HepG2 (cell line): ENCODE data around the gene MYBPC2. TPM values are rescaled to one million over a fixed set of nuclear protein-coding genes. Genes with fewer than 3 reads are reported as not detected.

ENCODE experiments used
- CBX1 ChIP-seq: IDR thresholded peaks from one replicate; pipeline ENCODE4 v1.6.1; 2016; ENCODE audit warnings: antibody characterized with exemption, low read depth
- CSRNP2 ChIP-seq: sonication (generic); formaldehyde crosslinking; conservative IDR thresholded peaks from 2 replicates; pipeline ENCODE4 v1.8.0; 2022; ENCODE audit warnings: low read depth, missing genetic modification reagents
- ERF ChIP-seq: IDR thresholded peaks from 2 replicates; pipeline ENCODE4 v1.6.1; 2018; ENCODE audit warnings: missing biosample characterization, missing genetic modification reagents
- FOXP1 ChIP-seq, 2 experiments: fragments of 450-650 bp in 1 of 2; IDR thresholded peaks; 2 replicates each; pipeline ENCODE4 v1.6.1; 2017 to 2018; ENCODE audit warnings: antibody characterized with exemption in 1 of 2
- MAFK ChIP-seq, 2 experiments: IDR thresholded peaks in 1 of 2; conservative IDR thresholded peaks in 1 of 2; 2 replicates each; pipeline ENCODE4 v1.6.1; 2011; ENCODE audit warnings: improper control_type of control experiment in 2 of 2, low read length in 2 of 2
- MAX ChIP-seq: IDR thresholded peaks from 2 replicates; pipeline ENCODE4 v1.6.1; 2012; ENCODE audit warnings: inconsistent platforms
- NFAT5 ChIP-seq: sonication (generic); formaldehyde crosslinking; IDR thresholded peaks from 2 replicates; pipeline ENCODE4 v1.4.0; 2020; ENCODE audit warnings: missing genetic modification reagents
- SAP130 ChIP-seq: IDR thresholded peaks from 2 replicates; pipeline ENCODE4 v1.6.1; 2016; ENCODE audit warnings: low read depth
- ZNF101 ChIP-seq: sonication (generic); formaldehyde crosslinking; IDR thresholded peaks from 2 replicates; pipeline ENCODE4 v1.4.0; 2020; ENCODE audit warnings: mild to moderate bottlenecking, low read depth, missing genetic modification reagents, borderline replicate concordance
- ZNF335 ChIP-seq: sonication (generic); formaldehyde crosslinking; IDR thresholded peaks from 2 replicates; pipeline ENCODE4 v1.4.0; 2020; ENCODE audit warnings: missing genetic modification reagents
- ZNF75D ChIP-seq: sonication (generic); formaldehyde crosslinking; IDR thresholded peaks from 2 replicates; pipeline ENCODE4 v1.8.1; 2023; ENCODE audit warnings: missing genetic modification reagents, mild to moderate bottlenecking, borderline replicate concordance
- polyA plus RNA-seq, 8 experiments: library from polyadenylated mRNA; depleted of rRNA in 3 of 8; stranded (reverse) in 7 of 8; unstranded in 1 of 8; fragments of >200 nt; fragmentation: Illumina TruSeq in 4 of 8; extraction: Trizol in 4 of 8; gene quantifications; 2 replicates each; pipeline versions ENCODE4 v1.2.1 to v1.2.3, GENCODE V29; 2011 to 2016; ENCODE audit warnings: low read depth in 4 of 8, missing spikeins in 1 of 8, mixed read lengths in 1 of 8; ENCODE audit not compliant: insufficient read depth in 1 of 8
- total RNA-seq, 5 experiments: library from RNA; depleted of rRNA; stranded (reverse); fragments of >200 nt; fragmentation: Illumina TruSeq; extraction: Trizol; gene quantifications; 2 replicates each; pipeline ENCODE4 v1.2.3, GENCODE V29; 2016; ENCODE audit warnings: low read depth in 1 of 5
- TF ChIP-seq, protein P1 (sequence below): sonication (generic); formaldehyde crosslinking; IDR thresholded peaks from 2 replicates; pipeline ENCODE4 v1.8.0; 2022; ENCODE audit warnings: mild to moderate bottlenecking, missing genetic modification reagents, moderate library complexity
- TF ChIP-seq, protein P2 (sequence below): sonication (generic); formaldehyde crosslinking; IDR thresholded peaks from 2 replicates; pipeline ENCODE4 v1.5.0; 2020; ENCODE audit warnings: mild to moderate bottlenecking, missing genetic modification reagents, borderline replicate concordance

Gene MYBPC2
- total and polyA plus RNA-seq, 2 of the 13 experiments (the other 11 are each of a cell fraction or from before 2014, with no cell fraction given) = not detected

DNA sequence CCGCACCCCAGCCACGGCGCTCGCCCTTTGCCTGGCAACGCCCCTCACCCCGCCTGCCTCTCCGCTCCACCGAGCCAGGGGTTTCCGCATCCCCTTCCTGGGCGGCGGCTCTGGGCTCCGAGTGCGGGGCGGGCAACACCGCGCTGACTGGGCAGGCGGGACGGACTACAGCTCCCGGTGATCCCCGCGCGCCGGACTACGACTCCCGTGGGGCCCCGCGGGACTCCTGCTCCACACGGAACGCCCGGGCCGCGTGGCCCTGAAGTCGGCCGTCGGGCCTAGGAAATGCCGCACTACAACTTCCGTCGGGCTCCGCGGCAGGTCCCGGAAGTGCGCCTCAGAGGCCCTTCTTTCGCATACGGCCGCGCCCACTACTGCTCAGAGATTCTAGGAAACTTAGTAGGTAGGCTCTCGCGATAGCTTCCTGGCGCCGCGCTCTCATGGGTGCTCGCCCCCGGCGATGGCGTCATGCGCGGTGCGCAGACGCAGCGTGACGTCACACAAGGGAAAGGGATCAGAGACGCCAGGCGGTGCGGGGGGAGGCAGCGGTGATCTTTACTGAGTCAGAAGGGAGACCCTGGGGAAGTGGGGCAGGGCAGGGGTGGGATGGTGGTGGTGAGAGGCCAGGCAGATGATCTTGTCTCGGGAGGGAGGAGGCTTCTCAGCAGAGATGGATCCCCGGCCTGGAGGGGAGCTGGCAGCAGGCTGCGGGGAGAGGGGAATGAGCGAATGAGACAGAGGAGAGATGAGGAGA, 78.6 kb downstream of the MYBPC2 start, which contains the start of gene JOSD2 (continued):
- TF ChIP-seq MAX = peak; percentile 78
- TF ChIP-seq, protein P1, sequence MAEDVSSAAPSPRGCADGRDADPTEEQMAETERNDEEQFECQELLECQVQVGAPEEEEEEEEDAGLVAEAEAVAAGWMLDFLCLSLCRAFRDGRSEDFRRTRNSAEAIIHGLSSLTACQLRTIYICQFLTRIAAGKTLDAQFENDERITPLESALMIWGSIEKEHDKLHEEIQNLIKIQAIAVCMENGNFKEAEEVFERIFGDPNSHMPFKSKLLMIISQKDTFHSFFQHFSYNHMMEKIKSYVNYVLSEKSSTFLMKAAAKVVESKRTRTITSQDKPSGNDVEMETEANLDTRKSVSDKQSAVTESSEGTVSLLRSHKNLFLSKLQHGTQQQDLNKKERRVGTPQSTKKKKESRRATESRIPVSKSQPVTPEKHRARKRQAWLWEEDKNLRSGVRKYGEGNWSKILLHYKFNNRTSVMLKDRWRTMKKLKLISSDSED = no peak
- TF ChIP-seq, protein P2, sequence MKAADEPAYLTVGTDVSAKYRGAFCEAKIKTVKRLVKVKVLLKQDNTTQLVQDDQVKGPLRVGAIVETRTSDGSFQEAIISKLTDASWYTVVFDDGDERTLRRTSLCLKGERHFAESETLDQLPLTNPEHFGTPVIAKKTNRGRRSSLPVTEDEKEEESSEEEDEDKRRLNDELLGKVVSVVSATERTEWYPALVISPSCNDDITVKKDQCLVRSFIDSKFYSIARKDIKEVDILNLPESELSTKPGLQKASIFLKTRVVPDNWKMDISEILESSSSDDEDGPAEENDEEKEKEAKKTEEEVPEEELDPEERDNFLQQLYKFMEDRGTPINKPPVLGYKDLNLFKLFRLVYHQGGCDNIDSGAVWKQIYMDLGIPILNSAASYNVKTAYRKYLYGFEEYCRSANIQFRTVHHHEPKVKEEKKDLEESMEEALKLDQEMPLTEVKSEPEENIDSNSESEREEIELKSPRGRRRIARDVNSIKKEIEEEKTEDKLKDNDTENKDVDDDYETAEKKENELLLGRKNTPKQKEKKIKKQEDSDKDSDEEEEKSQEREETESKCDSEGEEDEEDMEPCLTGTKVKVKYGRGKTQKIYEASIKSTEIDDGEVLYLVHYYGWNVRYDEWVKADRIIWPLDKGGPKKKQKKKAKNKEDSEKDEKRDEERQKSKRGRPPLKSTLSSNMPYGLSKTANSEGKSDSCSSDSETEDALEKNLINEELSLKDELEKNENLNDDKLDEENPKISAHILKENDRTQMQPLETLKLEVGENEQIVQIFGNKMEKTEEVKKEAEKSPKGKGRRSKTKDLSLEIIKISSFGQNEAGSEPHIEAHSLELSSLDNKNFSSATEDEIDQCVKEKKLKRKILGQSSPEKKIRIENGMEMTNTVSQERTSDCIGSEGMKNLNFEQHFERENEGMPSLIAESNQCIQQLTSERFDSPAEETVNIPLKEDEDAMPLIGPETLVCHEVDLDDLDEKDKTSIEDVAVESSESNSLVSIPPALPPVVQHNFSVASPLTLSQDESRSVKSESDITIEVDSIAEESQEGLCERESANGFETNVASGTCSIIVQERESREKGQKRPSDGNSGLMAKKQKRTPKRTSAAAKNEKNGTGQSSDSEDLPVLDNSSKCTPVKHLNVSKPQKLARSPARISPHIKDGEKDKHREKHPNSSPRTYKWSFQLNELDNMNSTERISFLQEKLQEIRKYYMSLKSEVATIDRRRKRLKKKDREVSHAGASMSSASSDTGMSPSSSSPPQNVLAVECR (CRISPR knock-in tag) = peak; percentile 48; the same call in 1 of the 2 replicates
- no peak for TF ChIP-seq CBX1
- TF ChIP-seq SAP130 (CRISPR knock-in tag) = peak; percentile 48
- TF ChIP-seq MAFK (conservative IDR thresholded peaks at IDR 0.05 in 1 of 2, IDR thresholded peaks at IDR 0.05 in 1 of 2; ENCODE audit: low read length in 2 of 2) = no peak
- no peak for TF ChIP-seq FOXP1 (IDR thresholded peaks at IDR 0.05)
- TF ChIP-seq FOXP1 (CRISPR knock-in tag; IDR thresholded peaks at IDR 0.05) = no peak
- TF ChIP-seq ZNF101 = no peak
- TF ChIP-seq ERF (CRISPR knock-in tag) = 0 out of 2 replicates have a peak, but pooled peaks have one; percentile 18
- TF ChIP-seq ZNF75D (CRISPR knock-in tag) = no peak
- no peak for TF ChIP-seq NFAT5 (CRISPR knock-in tag)
- peak; percentile 89 for TF ChIP-seq ZNF335
- no peak for TF ChIP-seq CSRNP2 (CRISPR knock-in tag)
